Fibroblast of skin of right biceps (primary cell): ENCODE measurements around the gene LBP.
"Not testable (repeated sequence)": the region's sequence is repeated elsewhere in the genome, so short reads cannot be mapped to it uniquely, and the experiment has no call there.

Experiments
- DNase-seq: peaks from one replicate; pipeline ENCODE4 v3.0.0-alpha.2; 2013

Gene LBP

GRCh38 chr20:38402089-38402488, 55.8 kb downstream of the LBP start:
- DNase-seq, result no peak

GRCh38 chr20:38402816-38403215, 56.5 kb downstream of the LBP start:
- no peak for DNase-seq

- DNase-seq, result no peak
Observed at GRCh38 chr20:38404016-38404415, 57.7 kb downstream of the LBP start.

- DNase-seq, result no peak
Observed at GRCh38 chr20:38405132-38405531, 58.9 kb downstream of the LBP start.

GRCh38 chr20:38406476-38406875, 60.2 kb downstream of the LBP start:
- DNase-seq, result no peak

GRCh38 chr20:38407321-38407720, 61.0 kb downstream of the LBP start:
- no peak for DNase-seq

GRCh38 chr20:38407822-38408221, 61.5 kb downstream of the LBP start:
- DNase-seq, result not testable (repeated sequence)

- DNase-seq, result no peak
Observed at GRCh38 chr20:38412877-38413577, 66.7 kb downstream of the LBP start.

- no peak for DNase-seq
Observed at GRCh38 chr20:38414769-38415450, 68.6 kb downstream of the LBP start.

GRCh38 chr20:38418509-38419204, 72.4 kb downstream of the LBP start:
- no peak for DNase-seq

GRCh38 chr20:38420388-38421085, 74.3 kb downstream of the LBP start:
- DNase-seq, result no peak

GRCh38 chr20:38421915-38422314, 75.6 kb downstream of the LBP start:
- no peak for DNase-seq

- DNase-seq, result no peak
Observed at GRCh38 chr20:38423541-38423940, 77.3 kb downstream of the LBP start.

- DNase-seq, result no peak
Observed at GRCh38 chr20:38424401-38424800, 78.1 kb downstream of the LBP start.

GRCh38 chr20:38426006-38426897, 80.0 kb downstream of the LBP start:
- DNase-seq, result peak; percentile 95
